Activated CD8-positive, alpha-beta memory T cell treated with anti-CD3 and anti-CD28 coated beads, Interleukin-2, amount 50 U/mL, for 24 hours (primary cell): Measurements from ENCODE around the gene LPCAT1.

Source experiments
- DNase-seq: peaks from one replicate; pipeline ENCODE4 v3.0.0-alpha.2; 2020; ENCODE audit errors: extremely low read depth

Gene LPCAT1

DNA sequence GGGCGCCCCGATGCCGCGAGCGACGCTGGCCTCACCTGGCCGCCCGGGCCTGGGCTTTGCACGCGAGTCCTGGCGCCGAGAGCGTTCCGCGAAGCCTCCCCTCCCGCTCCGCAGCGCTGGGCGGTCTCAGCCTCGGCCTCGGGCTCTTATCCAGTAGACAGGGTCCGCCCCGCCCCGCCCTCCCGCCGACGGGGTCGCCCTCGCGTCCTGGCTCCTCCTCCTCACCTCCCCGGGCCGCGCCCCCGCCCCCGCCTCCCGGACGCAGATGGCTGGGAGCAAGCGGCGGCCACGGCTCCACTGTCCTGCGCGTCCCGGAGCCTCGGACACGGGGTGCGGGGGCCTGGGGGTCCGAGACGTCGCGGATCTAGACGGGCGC is 78.5 kb downstream of the LPCAT1 start, which contains the start of gene SLC6A3:
Gene SLC6A3 (minus strand): TSS at position 128 of the 376 bp plus-strand sequence. CDS start 2,243 bp downstream, outside the sequence.
- DNase-seq: no peak

GRCh38 chr5:1444361-1445189 is 79.2 kb downstream of the LPCAT1 start:
- DNase-seq: no peak

GRCh38 chr5:1443991-1444360 is 79.8 kb downstream of the LPCAT1 start:
- no peak for DNase-seq

DNA sequence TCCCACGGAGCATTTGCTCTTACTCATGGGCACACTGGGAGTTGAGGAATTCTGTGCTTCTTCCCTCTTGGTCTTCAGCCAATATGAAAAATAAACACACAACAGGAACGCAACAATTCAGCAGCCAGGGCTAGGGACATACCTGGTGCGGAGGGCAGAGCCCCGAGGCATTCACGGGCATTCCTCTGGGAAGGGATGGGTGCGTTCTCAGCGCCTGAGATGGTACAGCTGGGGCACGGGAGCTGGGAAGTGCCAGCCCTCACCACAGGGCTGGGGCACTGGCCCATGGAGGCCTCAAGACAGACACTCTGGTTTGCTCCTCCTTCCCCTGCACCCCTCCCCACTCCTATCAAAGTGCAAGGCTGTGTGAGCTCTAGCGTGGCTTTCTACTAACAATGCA is 80.6 kb downstream of the LPCAT1 start:
- no peak for DNase-seq

DNA sequence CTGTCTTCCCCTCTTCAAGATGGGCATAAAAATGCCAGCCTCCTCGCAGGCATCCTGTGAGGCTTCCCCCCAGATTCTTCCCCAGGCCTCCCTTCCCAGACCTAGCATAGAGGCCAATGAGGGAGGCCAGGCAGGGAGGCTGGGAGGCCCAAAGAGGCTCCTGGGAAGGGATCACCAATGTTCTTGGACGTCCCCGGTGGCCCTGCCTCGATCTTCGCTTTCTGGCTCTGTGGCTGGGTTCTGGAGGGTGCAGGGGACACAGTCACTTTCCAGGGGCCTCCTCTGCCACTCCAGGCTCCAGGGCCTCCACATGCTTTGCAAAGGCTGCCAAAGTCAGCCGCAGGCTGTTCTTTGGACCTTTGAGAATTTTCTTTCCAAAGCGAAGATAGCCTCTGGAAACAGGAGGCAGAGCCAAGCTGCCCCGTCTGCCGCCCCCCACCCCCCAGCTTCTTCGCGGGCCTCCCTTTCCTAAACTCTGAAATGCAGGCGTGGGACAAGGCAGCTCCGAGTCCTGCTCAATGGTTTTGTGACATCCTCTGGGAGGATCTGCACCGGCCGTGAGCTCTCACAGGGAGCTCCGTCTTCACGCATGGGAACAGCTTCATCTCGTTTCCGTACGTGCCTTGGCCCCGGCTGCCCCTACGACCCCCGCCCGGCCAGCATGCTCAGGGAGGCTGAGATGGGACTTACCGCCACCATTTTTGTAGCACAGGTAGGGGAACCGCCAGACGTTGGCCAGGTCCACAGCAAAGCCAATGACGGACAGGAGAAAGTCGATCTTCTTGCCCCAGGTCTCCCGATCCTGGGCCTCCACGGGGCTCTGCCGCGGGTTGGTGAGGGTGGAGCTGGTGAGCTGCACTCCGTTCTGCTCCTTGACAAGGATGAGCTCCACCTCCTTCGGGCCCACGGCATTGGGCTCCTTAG is 81.3 kb downstream of the LPCAT1 start:
- DNase-seq: no peak

GRCh38 chr5:1441166-1441865 is 82.4 kb downstream of the LPCAT1 start:
- no peak for DNase-seq

DNA sequence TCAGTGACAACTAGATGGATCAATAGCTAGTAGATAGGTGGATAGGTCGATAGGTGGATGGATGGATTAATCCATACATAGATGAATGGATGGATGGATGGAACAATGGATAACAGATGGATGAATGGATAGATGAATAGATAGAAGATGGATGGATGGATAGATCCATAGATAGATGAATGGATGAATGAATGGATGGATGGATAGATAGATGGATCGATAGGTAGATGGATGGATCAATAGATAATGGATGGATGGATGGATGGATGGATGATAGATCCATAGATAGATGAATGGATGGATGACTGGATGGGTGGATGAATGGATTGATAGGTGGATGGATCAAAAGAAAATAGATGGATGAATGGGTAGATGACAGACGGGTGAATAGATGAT is 83.7 kb downstream of the LPCAT1 start:
- DNase-seq: no peak

DNA sequence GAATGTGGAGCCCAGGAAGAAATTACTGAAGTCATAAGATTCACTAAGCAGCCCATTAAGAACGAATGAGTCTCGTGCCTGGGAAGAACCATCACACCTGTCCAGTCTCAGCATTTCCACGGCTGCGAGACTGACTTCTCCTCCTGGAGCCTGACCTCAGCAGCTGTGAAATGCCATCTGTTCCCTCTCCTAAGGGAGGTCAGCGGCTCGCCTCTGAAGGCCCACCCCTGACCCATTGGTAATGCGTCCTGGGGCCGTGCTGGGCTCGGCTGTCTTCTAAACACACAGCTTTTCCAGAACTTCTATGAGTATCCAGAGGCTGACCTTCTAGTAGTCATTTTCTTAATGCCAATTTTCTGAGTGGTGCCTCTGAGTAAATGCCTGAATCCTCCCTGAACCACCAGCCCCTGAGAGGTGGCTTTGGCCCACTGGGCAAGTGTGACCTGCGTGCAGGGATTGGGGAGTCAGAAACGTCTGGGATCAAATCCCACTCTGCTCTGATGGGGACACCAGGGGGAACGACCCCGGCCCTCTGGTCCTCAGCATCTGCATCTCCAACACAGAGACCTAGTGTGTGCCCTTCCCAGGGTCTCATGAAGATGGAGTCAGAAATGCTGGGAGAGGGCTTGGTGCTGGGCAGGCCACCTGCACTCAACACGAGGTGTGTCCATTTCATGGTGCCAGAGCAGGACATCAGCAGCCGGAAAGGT is 84.2 kb downstream of the LPCAT1 start:
- DNase-seq: no peak

DNA sequence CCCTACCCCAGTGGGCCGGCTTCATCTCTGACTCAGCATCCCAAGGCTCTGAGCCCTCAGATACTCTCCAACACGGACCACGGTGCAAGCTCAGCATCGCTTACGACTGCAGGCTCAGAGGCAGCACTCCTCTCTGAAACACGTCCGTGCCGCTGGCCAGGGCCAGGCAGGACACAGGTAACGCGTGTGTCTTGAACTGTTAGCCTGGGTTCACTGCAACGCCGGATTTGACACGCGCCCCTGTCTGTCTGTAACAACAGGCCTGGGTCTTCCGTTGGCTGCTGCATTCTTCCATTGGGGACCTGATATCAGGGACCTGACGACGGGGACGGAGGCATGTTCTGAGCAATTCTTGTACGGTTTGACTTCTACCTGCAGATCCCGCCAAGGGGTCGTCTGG is 84.9 kb downstream of the LPCAT1 start:
- DNase-seq: no peak

GRCh38 chr5:1437876-1438559 is 85.7 kb downstream of the LPCAT1 start:
- no peak for DNase-seq

DNA sequence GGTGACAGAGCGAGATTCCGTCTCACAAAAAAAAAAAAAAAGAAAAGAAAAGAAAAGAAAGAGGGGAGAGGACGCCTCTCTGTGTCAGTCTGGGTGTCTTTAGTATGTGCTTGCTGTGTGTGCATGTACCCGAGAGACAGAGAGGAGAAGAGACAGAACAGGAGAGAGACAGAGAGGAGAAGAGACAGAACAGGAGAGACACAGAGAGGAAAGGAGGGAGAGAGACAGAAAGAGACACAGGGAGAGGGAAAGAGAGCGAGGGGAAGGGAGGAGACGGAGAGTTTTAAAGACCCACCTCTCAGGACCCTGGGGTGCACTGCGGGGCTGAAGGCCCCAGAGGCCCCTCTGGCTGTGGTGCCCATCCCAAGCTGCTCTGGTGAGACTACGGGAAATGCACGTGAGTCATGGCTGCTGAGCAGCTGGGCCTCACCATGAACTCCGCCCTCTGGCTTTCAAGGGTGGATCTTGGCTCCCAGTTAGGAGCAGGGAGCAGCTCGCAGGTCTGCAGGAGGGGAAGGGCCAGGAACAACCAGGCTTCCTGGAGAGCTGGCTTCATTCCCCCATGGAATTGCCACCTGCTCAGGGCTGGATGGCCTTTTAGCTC is 86.4 kb downstream of the LPCAT1 start:
- DNase-seq: no peak

DNA sequence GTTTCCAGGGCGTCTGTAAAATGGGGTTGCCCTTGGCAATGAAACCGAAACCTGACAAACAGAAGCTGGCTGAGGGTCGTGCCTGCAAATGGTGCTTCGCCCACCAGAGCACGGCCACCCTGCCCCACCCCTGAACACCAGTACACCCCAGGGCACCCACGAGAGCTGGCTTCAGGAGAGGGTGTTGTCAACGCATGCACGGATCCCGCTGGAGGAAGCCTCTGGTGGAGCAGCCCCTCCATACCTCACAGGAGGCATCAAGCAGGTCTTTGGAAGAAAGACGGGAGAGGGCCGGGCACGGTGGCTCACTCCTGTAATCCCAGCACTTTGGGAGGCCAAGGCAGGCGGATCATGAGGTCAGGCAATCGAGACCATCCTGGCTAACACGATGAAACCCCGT is 87.1 kb downstream of the LPCAT1 start:
- DNase-seq: no peak

DNA sequence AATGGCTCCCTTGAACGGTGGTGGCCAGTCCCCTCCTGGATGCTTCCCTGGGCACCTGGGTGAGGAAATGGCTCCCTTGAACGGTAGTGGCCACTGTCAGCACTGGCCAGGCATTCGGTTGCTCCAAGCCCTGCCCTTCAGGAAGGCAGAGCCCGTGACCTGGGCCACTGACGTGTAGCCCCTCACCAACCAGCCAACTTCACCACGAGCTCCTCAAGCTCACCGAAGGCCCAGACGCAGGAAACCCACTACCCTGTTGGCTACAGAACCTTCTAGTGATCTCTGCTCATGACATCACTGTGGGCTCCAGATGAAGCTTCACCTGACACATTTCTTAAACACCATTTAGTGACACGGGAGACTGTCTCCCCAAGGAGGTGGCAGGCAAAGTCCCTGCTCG is 87.7 kb downstream of the LPCAT1 start:
- DNase-seq: no peak

GRCh38 chr5:1435369-1435768 is 88.4 kb downstream of the LPCAT1 start:
- no peak for DNase-seq

- no peak for DNase-seq
Observed at GRCh38 chr5:1432296-1432695, 91.5 kb downstream of the LPCAT1 start.

DNA sequence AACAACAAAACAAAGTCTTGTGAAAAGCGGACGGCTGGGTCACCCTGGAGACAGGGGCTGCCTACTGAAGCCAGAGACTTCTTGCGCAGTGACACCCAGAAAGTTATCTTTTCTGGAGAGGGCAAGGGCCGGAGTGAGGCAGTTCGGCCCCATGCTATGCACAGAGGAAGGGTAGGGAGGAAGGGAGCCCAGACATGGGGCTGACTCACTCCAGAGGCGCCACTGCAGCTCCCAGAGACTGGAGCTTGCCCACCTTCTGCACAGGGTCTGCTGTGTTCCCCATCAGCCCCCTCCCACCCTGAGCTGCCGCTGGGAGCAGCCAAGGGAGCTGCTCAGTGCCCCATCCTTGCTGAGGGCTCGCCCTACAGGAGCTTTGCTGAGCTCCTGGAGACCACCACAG is 91.9 kb downstream of the LPCAT1 start:
- no peak for DNase-seq

DNA sequence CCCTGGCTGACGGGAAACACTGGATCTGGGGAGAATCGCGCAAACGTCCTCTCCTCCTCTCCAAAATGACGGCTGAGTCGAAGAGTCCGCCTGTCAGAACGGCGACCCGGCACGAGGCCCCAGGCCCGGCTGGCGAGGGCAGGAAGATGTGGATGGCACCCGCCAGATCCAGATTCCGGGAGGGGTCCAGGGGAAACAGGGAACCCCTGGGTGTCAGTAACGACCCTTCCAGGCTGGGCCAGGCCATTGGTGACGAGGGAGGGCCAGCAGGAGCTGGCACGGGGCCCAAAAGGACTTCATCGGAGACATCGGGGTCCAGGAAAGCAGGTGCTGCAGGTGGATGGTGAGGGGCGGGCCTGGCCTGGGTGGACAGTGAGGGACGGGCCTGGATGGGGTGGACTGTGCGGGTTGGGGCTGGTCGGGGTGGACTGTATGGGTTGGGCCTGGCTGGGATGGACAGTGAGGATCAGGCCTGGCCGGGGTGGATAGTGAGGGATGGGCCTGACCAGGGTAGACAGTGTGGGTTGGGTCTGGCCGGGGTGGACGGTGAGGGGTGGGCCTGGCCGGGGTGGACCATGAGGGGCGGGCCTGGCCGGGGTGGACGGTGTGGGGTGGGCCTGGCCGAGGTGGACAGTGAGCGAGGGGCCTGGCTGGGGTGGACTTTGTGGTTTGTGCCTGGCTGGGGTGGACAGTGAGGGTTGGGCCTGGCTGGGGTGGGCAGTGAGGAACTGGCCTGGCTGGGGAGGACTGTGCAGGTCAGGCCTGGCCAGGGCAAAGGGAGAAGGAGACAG is 92.5 kb downstream of the LPCAT1 start:
- DNase-seq: no peak

GRCh38 chr5:1430121-1430795 is 93.5 kb downstream of the LPCAT1 start:
- no peak for DNase-seq

DNA sequence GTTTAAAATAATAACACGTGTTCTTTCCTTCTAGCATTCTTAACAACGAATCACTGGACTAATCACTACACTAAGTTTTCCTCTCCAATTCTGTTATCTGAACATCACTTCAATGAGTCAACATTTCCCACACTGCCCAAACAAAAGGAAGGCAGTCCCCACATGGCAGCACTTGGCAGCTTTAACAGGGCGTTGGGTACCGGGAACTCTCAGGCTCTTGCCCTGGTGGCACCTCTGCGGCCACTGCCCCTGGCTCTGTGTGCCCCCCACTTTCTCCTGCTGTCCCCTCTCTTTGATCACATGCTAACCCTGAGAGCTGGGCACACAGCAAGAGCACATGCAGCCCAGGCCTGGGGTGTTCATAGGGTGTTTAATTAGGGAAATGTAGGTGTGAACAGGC is 94.3 kb downstream of the LPCAT1 start:
- no peak for DNase-seq
